HG03432 (cell line): ENCODE data around the gene PCNX4.

Experiments used
- ATAC-seq: cut with Tn5 transposase; IDR thresholded peaks from one replicate; pipeline ENCODE4 v1.9.1; 2021; ENCODE audit warnings: mild to moderate bottlenecking, moderate library complexity; ENCODE audit not compliant: unreplicated experiment

PCNX4 gene

DNA sequence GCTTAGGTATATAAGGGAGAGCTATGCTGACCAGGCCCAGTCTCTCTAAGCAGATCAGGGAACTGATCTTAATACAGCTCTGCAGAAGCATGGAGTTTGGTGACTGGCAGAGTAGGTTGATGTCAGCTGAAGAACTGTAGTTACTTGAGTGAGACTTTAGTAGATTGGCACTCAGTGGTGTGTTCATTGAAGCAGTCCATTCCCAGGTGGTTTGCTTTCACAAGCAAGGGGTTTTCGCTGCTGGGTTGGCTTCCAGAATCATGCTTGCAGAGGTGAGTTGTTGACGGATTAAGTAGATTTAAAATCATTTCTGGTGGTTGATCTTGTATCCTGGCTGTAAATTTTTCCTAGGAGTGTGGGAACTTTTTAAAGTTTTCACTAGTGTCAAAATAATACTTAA, 80.0 kb downstream of the PCNX4 start:
- ATAC-seq: no peak

DNA sequence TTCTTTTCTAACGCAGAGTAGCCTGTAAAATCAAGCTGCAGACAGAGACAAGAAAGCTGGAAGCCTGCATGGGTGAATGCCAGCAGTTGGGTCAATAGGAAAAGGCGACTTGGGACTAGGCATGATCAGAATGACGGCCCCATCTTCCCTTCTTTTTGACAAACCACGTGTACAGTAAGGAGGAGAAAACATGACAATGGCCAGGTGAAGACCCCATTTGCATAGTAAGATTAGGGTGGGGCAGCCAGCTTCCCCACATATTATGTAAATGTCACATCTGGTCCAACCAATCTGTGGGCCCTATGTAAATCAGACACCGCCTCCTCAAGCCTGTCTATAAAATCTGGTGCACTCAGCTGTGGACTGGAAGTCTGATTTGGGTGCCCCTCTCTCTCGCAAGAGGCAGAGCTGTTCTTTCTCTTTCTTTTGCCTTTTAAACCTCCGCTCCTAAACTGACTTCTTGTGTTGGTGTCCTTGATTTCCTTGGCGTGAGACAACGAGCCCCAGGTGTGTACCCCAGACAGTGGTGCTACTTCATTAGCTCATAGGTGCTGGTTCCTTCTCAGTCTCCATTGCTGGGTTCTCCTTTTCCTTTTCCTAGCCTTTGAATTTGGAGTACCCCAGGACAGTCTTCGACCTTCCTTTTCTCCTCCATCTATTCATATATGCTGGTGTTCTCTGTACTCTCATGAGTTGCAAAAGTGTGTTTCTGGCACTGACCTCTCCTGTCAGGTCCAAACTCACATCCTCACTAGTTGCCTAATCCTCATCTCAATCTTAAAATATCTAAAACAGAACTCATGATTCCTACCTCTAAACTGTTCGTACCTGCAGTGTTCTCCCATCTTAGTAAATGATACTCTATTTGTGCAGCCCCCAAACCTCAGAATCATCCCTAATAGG, 82.9 kb downstream of the PCNX4 start:
- no peak for ATAC-seq

GRCh38 chr14:60175255-60175902, 83.7 kb downstream of the PCNX4 start:
- peak; percentile 59 for ATAC-seq

DNA sequence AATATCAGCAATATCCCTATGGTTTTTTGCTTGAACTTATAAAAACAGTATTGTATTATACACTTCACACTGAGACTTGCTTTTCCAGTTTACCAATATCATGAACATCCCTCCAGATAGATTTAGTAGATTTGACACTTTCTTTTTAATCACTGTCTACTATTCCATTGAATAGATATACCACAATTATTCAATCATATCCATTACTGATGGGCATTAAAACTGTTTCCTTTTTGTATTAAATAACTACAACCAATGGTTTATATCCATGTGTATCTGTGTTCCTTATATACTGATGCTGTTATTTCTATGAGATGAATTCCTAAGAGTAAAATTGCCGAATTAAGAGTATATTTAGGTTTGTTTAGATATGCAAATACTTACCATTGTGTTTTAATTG, 86.4 kb downstream of the PCNX4 start:
- no peak for ATAC-seq

GRCh38 chr14:60178820-60179219, 87.1 kb downstream of the PCNX4 start:
- no peak for ATAC-seq

- ATAC-seq: no peak
Measured at GRCh38 chr14:60179431-60179869, 87.7 kb downstream of the PCNX4 start.

DNA sequence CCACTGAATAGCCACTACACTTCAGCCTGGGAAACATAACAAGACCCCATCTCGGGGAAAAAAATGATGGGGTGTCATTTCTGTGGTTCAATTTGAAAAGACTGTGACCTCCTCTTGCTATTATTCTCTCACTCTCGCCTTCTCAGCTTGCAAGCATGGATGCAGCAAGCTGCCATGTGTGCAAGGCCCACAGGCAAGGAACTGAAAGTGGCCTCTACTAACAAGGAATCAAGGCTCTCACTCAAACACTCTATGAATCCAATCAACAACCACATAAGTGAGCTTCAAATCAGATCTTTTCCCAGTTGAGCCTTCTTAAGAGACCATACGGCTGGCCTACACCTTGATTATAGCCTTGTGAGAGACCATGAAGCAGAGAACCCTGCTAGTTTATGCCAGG, 91.4 kb downstream of the PCNX4 start:
- no peak for ATAC-seq

DNA sequence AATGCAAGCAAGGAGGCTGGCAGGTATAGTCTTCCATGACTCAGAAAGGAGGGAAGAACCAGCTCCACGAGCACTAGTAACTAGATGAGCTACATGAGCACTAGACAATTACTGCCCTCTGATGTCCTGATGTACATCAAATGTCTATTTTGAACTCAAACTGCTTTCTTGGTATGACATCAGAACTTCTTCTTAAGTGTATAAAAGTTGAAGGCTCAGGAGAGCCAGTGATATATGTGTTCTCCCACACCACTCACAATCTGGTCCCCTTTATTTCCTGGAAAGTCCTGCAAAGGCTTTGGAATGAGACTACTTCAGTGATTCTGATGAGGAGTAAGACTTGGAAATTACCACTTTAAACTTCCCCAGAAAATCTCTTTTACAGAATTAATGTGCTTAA, 92.0 kb downstream of the PCNX4 start:
- peak; percentile 53 for ATAC-seq

DNA sequence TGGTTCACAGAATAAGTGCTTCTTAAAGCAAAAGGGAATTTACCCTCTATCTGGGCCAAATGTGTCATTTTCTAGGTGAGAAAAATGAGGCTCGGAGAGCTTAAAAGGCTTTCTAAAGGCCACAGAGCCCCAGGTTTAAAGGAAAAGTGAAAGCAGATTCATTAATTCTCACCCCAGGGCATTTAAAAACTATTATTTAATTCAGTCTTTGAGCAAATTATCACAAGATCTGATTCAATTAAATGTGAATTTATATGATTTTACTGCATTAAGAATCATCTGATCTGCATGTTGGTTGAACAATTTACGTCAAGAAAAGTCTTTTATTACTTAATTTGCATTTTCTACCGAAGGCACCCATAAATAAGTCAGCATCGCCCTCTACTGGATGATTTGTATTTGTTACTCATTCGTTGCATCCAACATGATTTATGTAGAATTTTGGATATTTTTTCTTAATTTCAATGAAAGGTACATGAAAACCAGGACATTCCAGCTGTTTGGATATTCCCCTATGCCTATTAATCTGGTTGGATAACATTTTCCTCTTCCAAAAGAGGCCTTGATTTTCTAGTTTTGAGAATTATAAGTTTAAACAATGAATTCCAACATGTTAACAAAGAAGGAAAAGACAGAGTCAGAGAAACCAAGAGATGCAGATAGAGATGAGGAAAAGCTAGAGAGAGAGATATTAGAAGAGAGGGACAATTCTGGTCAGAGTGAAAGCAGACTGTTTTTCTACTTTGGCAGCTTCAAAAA, 92.6 kb downstream of the PCNX4 start:
- peak; percentile 55 for ATAC-seq

- ATAC-seq: no peak
Measured at GRCh38 chr14:60184905-60185555, 93.3 kb downstream of the PCNX4 start.

DNA sequence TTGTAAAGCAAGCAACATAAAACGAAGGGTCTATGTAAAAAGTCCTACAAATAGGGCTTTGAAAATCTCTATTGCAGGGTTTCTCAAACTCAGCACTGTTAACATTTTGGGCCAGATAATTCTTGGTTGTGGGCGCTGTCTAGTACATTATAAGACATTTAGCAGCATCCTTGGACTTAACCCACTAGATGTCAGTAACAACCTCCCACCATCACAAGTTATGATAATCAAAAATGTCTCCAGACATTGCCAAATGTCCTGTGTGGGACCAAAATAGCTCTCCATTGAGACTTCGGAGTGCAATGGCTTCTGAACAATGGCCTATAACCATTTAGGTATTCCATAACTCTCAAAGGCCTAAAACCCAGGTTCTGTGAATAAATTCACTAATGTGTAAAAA, 96.4 kb downstream of the PCNX4 start:
- peak; percentile 40 for ATAC-seq

GRCh38 chr14:60188696-60189095, 97.0 kb downstream of the PCNX4 start:
- ATAC-seq: no peak

DNA sequence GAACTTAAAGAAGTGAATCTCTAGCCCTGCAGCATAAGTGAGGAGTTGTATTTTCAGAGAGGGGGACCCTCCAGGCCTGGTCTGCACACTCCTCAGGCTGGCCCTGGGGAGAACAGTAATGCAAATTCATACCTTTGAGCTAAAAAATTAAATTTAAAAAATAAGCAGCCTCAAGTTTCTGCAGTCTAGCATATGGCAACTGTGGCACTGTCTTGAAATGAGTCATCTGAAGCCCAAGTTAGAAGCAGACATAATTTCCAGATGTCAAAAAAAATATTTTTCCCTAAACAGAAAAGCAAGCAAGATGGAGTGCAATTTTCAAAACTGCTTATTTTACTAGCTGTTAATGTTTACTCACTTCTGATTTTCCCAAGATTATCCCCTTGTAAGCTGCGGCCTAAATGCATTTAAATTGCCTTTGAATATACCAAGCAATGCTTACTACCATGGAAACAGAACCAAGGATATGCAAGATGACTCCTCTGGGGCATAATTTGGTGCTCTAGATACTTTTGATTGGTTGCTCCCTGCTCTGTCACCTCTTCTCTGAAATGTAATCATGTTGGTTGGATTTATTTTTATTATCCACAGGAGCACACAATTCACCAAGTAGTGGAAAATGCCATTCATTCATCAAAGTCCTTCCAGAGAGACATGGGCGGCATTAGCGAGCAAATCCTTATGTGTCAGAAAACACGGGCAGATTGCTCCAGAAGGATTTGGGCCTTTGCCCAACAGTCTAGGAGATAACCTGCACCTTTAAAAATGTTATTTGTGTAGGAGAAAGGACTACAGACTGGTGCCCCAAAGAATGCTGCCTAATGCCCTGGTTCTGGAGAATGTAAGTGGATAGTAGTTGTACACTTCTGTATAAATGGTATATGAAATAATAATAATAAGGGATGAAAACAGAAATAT, 98.5 kb downstream of the PCNX4 start:
- peak; percentile 72 for ATAC-seq

GRCh38 chr14:60195179-60195810, 103.6 kb downstream of the PCNX4 start:
- ATAC-seq: peak; percentile 80

DNA sequence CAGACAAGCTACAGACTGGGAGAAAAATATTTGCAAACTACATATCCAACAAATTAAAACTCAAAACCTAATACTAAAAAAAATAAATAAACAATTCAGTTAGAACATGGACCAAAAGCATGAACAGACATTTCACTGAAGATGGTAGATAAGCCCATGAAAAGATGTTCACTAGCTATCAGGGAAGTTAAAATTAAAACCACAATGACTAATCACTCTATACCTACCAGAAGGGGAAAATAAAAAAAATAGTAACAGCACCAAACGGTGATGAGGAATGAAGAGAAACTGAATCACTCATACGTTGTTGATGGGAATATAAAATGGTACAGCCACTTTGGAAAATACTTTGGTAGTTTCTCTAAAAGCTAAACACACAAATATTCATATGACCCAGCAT, 104.6 kb downstream of the PCNX4 start:
- no peak for ATAC-seq

DNA sequence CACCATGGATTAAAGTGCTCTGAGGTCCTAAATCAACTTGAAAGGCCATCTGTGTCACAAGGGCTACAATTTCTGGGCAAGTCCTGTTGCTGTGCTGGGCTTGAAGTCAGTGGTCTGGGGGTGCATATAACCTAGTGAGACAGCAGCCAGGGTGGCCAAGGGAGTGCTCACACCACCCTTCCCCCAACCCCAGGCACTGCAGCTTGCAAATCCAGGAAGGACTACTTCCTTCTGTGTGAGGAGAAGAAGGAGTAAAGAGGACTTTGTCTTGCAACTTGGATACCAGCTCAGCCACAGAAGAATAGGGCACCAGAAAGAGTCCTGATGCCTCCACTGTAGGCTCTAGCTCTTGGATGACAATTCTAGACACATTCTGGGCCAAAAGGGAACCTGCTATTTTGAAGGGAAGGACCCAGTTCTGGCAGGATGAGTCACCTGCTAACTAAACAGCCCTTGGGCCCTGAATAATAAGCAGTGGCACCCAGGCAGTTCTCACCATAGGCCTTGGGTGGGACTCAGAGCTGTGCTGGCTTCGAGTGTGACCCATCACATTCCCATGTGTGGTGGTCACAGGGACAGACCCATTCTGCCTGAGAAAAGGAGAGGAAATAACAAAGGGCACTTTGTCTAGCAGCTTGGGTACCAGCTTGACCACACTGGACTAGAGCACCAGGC, 106.0 kb downstream of the PCNX4 start:
- ATAC-seq: no peak

DNA sequence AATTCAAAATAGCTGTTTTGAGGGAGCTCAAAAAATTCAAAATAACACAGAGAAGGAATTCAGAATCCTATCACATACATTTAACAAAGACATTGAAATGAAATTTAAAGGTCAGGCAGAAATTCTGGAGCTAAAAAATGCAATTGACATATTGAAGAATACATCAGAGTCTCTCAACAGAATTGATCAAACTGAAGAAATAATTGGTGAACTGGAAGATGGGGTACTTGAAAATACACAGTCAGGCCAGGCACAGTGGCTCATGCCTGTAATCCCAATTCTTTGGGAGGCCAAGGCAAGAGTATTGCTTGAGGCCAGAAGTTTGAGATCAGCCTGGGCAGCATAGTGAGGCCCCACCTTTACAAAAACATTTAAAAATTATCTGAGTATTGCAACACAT, 107.6 kb downstream of the PCNX4 start:
- no peak for ATAC-seq

GRCh38 chr14:60204104-60204842, 112.5 kb downstream of the PCNX4 start:
- peak; percentile 79 for ATAC-seq
